HG02763 (cell line): Measurements from ENCODE around the gene AXL.
A peak's percentile ranks its signal among the peaks of the same experiment; 100 is the strongest.

Experiments
- ATAC-seq: cut with Tn5 transposase; IDR thresholded peaks from one replicate; pipeline ENCODE4 v1.9.1; 2021; ENCODE audit warnings: mild to moderate bottlenecking, moderate library complexity; ENCODE audit not compliant: unreplicated experiment

Gene AXL

GRCh38 chr19:41233748-41234240 is 14.8 kb downstream of the AXL start:
- ATAC-seq: no peak

GRCh38 chr19:41234512-41235168 is 15.6 kb downstream of the AXL start:
- ATAC-seq: no peak

GRCh38 chr19:41235480-41235879 is 16.5 kb downstream of the AXL start:
- no peak for ATAC-seq

GRCh38 chr19:41238244-41238643 is 19.2 kb downstream of the AXL start:
- no peak for ATAC-seq

GRCh38 chr19:41239363-41239762 is 20.3 kb downstream of the AXL start:
- ATAC-seq: no peak

GRCh38 chr19:41239961-41240574 is 21.0 kb downstream of the AXL start:
- no peak for ATAC-seq

GRCh38 chr19:41241859-41242258 is 22.8 kb downstream of the AXL start:
- ATAC-seq: no peak

GRCh38 chr19:41244117-41244516 is 25.1 kb downstream of the AXL start:
- ATAC-seq: no peak

- no peak for ATAC-seq
Measured at GRCh38 chr19:41245843-41246242, 26.8 kb downstream of the AXL start.

GRCh38 chr19:41248895-41249294 is 29.9 kb downstream of the AXL start:
- ATAC-seq: no peak

- ATAC-seq: no peak
Measured at GRCh38 chr19:41249707-41250423, 30.8 kb downstream of the AXL start.

GRCh38 chr19:41253660-41254059 is 34.6 kb downstream of the AXL start:
- ATAC-seq: no peak

GRCh38 chr19:41255171-41255570 is 36.1 kb downstream of the AXL start:
- ATAC-seq: no peak

GRCh38 chr19:41261474-41262190 is 42.6 kb downstream of the AXL start:
- no peak for ATAC-seq

- peak; percentile 5 for ATAC-seq
Measured at GRCh38 chr19:41263042-41263849, 44.2 kb downstream of the AXL start.

GRCh38 chr19:41263850-41264580 is 45.0 kb downstream of the AXL start, which contains the start of gene HNRNPUL1:
Gene HNRNPUL1 (plus strand): TSS chr19:41264372. CDS start chr19:41264504, 132 bp downstream.
- peak; percentile 67 for ATAC-seq

- ATAC-seq: no peak
Measured at GRCh38 chr19:41264581-41265394, 45.8 kb downstream of the AXL start.

- ATAC-seq: no peak
Measured at GRCh38 chr19:41265395-41266153, 46.6 kb downstream of the AXL start.
